Stimulated activated CD8-positive, alpha-beta memory T cell treated with anti-CD3 and anti-CD28 coated beads, Interleukin-4, amount 100 ng/mL, for 48 hours (primary cell): Measurements from ENCODE around the gene GGA2.
"Not testable (repeated sequence)": the region's sequence is repeated elsewhere in the genome, so short reads cannot be mapped to it uniquely, and the experiment has no call there.

ENCODE experiments used
- DNase-seq: peaks from one replicate; pipeline ENCODE4 v3.0.0-alpha.2; 2020

GGA2 gene

GRCh38 chr16:23501291-23501690 lies 9.0 kb downstream of the GGA2 start:
- DNase-seq = no peak

- no peak for DNase-seq
Observed at GRCh38 chr16:23500862-23501225, 9.4 kb downstream of the GGA2 start.

GRCh38 chr16:23500212-23500861 lies 10.0 kb downstream of the GGA2 start:
- no peak for DNase-seq

- DNase-seq = no peak
Observed at GRCh38 chr16:23499801-23500200, 10.5 kb downstream of the GGA2 start.

GRCh38 chr16:23498863-23499262 lies 11.4 kb downstream of the GGA2 start:
- no peak for DNase-seq

GRCh38 chr16:23497543-23497868 lies 12.8 kb downstream of the GGA2 start:
- DNase-seq = no peak

GRCh38 chr16:23496821-23497542 lies 13.3 kb downstream of the GGA2 start:
- DNase-seq = no peak

GRCh38 chr16:23495671-23496070 lies 14.6 kb downstream of the GGA2 start:
- DNase-seq = no peak

- DNase-seq = no peak
Observed at GRCh38 chr16:23494188-23494587, 16.1 kb downstream of the GGA2 start.

- DNase-seq = no peak
Observed at GRCh38 chr16:23491490-23492391, 18.6 kb downstream of the GGA2 start.

GRCh38 chr16:23486480-23486879 lies 23.8 kb downstream of the GGA2 start:
- no peak for DNase-seq

GRCh38 chr16:23485841-23486240 lies 24.5 kb downstream of the GGA2 start:
- no peak for DNase-seq

- DNase-seq = no peak
Observed at GRCh38 chr16:23485257-23485614, 25.1 kb downstream of the GGA2 start.

- no peak for DNase-seq
Observed at GRCh38 chr16:23484510-23485256, 25.6 kb downstream of the GGA2 start.

GRCh38 chr16:23483492-23483891 lies 26.8 kb downstream of the GGA2 start:
- DNase-seq = not testable (repeated sequence)

GRCh38 chr16:23482778-23483177 lies 27.5 kb downstream of the GGA2 start:
- peak; percentile 30 for DNase-seq

- no peak for DNase-seq
Observed at GRCh38 chr16:23480257-23480656, 30.0 kb downstream of the GGA2 start.

GRCh38 chr16:23479138-23479537 lies 31.2 kb downstream of the GGA2 start:
- no peak for DNase-seq

- no peak for DNase-seq
Observed at GRCh38 chr16:23478566-23478965, 31.7 kb downstream of the GGA2 start.

GRCh38 chr16:23476289-23476688 lies 34.0 kb downstream of the GGA2 start:
- DNase-seq = no peak

GRCh38 chr16:23469814-23470213 lies 40.5 kb downstream of the GGA2 start:
- DNase-seq = no peak

- DNase-seq = no peak
Observed at GRCh38 chr16:23466162-23466885, 44.0 kb downstream of the GGA2 start.

GRCh38 chr16:23465179-23465578 lies 45.1 kb downstream of the GGA2 start:
- no peak for DNase-seq
